H1 (cell line): ENCODE results near the gene SIGLEC10. TPM values are rescaled to one million over a fixed set of nuclear protein-coding genes. Genes with fewer than 3 reads are reported as not detected.

Experiments
- CTCF ChIA-PET: fragments of 300-600 bp; sonication (Branson Sonifier 250); formaldehyde crosslinking; loops from one replicate; lab custom pipeline; 2021; ENCODE audit not compliant: partially characterized antibody; lab: Charles Lee
- POLR2A ChIA-PET: fragments of 300-600 bp; sonication (Branson Sonifier 250); formaldehyde crosslinking; loops from one replicate; lab custom pipeline; 2021; ENCODE audit warnings: inconsistent platforms; ENCODE audit not compliant: partially characterized antibody; lab: Charles Lee
- DNase-seq, 2 experiments: peaks; one replicate each; pipeline versions ENCODE4 v3.0.0 to v3.0.0-alpha.2; 2010 to 2022; ENCODE audit warnings: low spot score in 2 of 2, low read depth in 1 of 2, mixed read lengths in 1 of 2
- FAIRE-seq: peaks from 2 replicates; lab custom pipeline; 2011; peaks lifted over from hg19 to GRCh38; lab: Jason Lieb, UNC
- H2AFZ ChIP-seq: 2 replicates; pipeline ENCODE4 v1.8.1; 2012; ENCODE audit warnings: low read length, inconsistent platforms
- H2AK5ac ChIP-seq: 2 replicates; pipeline ENCODE4 v1.6.1; 2013; ENCODE audit warnings: low read depth, low read length
- H2BK120ac ChIP-seq: replicated peaks from 2 replicates; pipeline ENCODE3; 2013; ENCODE audit warnings: low read depth, low read length, inconsistent platforms
- H2BK12ac ChIP-seq: 2 replicates; pipeline ENCODE4 v1.6.1; 2013; ENCODE audit warnings: low read depth, low read length
- H2BK15ac ChIP-seq: 2 replicates; pipeline ENCODE4 v1.6.1; 2013; ENCODE audit warnings: low read length
- H2BK20ac ChIP-seq: 2 replicates; pipeline ENCODE4 v1.6.1; 2013; ENCODE audit warnings: low read length
- H2BK5ac ChIP-seq: 2 replicates; pipeline ENCODE4 v1.6.1; 2013; ENCODE audit warnings: low read depth, low read length
- H3K14ac ChIP-seq: 2 replicates; pipeline ENCODE4 v1.6.1; 2013; ENCODE audit warnings: inconsistent platforms; ENCODE audit not compliant: insufficient read length
- H3K18ac ChIP-seq: 2 replicates; pipeline ENCODE4 v1.6.1; 2013; ENCODE audit warnings: low read length; ENCODE audit errors: extremely low read depth
- H3K23ac ChIP-seq: 2 replicates; pipeline ENCODE4 v1.6.1; 2013; ENCODE audit warnings: inconsistent platforms; ENCODE audit not compliant: insufficient read length
- H3K23me2 ChIP-seq: 2 replicates; pipeline ENCODE4 v1.6.1; 2013; ENCODE audit warnings: low read depth, low read length
- H3K27ac ChIP-seq: 2 replicates; pipeline ENCODE4 v1.6.1; 2011; ENCODE audit warnings: low read depth, low read length, inconsistent platforms
- H3K27me3 ChIP-seq, 4 experiments: replicated peaks in 1 of 4; 1 replicate in 1 of 4; 2 replicates in 3 of 4; pipeline versions ENCODE4 v1.6.1 to v1.8.1; 2011 to 2013; ENCODE audit warnings: low read length in 3 of 4, mild to moderate bottlenecking in 3 of 4, inconsistent platforms in 2 of 4, mixed read lengths in 2 of 4, moderate library complexity in 1 of 4; ENCODE audit not compliant: control insufficient read depth in 3 of 4, insufficient read depth in 3 of 4; ENCODE audit errors: extremely low read depth in 1 of 4
- H3K36me3 ChIP-seq, 4 experiments: 2 replicates each; pipeline versions ENCODE4 v1.6.1 to v1.8.1; 2011 to 2013; ENCODE audit warnings: mild to moderate bottlenecking in 4 of 4, low read length in 3 of 4, moderate library complexity in 2 of 4, control low read depth in 1 of 4, inconsistent platforms in 1 of 4; ENCODE audit not compliant: insufficient read depth in 4 of 4, control insufficient read depth in 2 of 4
- H3K4ac ChIP-seq: replicated peaks from 2 replicates; pipeline ENCODE3; 2013; ENCODE audit warnings: low read length, low read depth, mixed read lengths, inconsistent platforms; ENCODE audit not compliant: insufficient read length
- H3K4me1 ChIP-seq, 4 experiments: replicated peaks in 1 of 4; 1 replicate in 1 of 4; 2 replicates in 3 of 4; pipeline versions ENCODE4 v1.6.1 to v1.8.1; 2011 to 2013; ENCODE audit warnings: low read length in 3 of 4, inconsistent platforms in 2 of 4, mixed read lengths in 1 of 4; ENCODE audit not compliant: insufficient read depth in 4 of 4, control insufficient read depth in 3 of 4
- H3K4me2 ChIP-seq, 2 experiments: 2 replicates each; pipeline versions ENCODE4 v1.6.1 to v1.8.1; 2011 to 2013; ENCODE audit warnings: low read depth in 2 of 2, low read length in 2 of 2, control low read depth in 1 of 2, inconsistent platforms in 1 of 2, mild to moderate bottlenecking in 1 of 2; ENCODE audit not compliant: insufficient read depth in 1 of 2
- H3K4me3 ChIP-seq, 4 experiments: fragments of 200-600, 300-600 bp in 1 of 4; sonication (generic), shearing (Covaris generic), sonication (Bioruptor Twin) in 1 of 4; 2 replicates each; pipeline versions ENCODE4 v1.5.1 to v1.8.1; 2011 to 2016; ENCODE audit warnings: low read length in 4 of 4, low read depth in 3 of 4, control low read depth in 2 of 4, inconsistent platforms in 2 of 4, mild to moderate bottlenecking in 2 of 4, mixed read lengths in 1 of 4, moderate library complexity in 1 of 4; ENCODE audit not compliant: insufficient read depth in 2 of 4; ENCODE audit errors: extremely low read depth in 1 of 4
- H3K56ac ChIP-seq: replicated peaks from 2 replicates; pipeline ENCODE3; 2013; ENCODE audit warnings: low read depth, mild to moderate bottlenecking, mixed read lengths, low read length, inconsistent platforms; ENCODE audit not compliant: insufficient read length
- H3K79me1 ChIP-seq: 2 replicates; pipeline ENCODE4 v1.6.1; 2013; ENCODE audit warnings: low read depth, low read length, control low read depth
- H3K79me2 ChIP-seq, 2 experiments: 2 replicates each; pipeline versions ENCODE4 v1.6.1 to v1.8.1; 2012 to 2013; ENCODE audit warnings: low read length in 2 of 2, mild to moderate bottlenecking in 2 of 2, inconsistent platforms in 1 of 2; ENCODE audit not compliant: insufficient read depth in 2 of 2, control insufficient read depth in 1 of 2
- H3K9ac ChIP-seq, 4 experiments: replicated peaks in 1 of 4; 1 replicate in 1 of 4; 2 replicates in 3 of 4; pipeline versions ENCODE4 v1.6.1 to v1.8.1; 2011 to 2013; ENCODE audit warnings: low read depth in 3 of 4, low read length in 3 of 4, control low read depth in 2 of 4, mild to moderate bottlenecking in 2 of 4, moderate library complexity in 2 of 4, inconsistent platforms in 1 of 4; ENCODE audit errors: extremely low read depth in 1 of 4
- H3K9me3 ChIP-seq, 2 experiments: 2 replicates each; pipeline versions ENCODE4 v1.6.1 to v1.8.1; 2012 to 2013; ENCODE audit warnings: mild to moderate bottlenecking in 2 of 2, moderate library complexity in 2 of 2, control low read depth in 1 of 2, inconsistent platforms in 1 of 2, low read depth in 1 of 2, low read length in 1 of 2, mixed read lengths in 1 of 2; ENCODE audit not compliant: insufficient read depth in 2 of 2
- H4K20me1 ChIP-seq, 2 experiments: replicated peaks in 1 of 2; 2 replicates each; pipeline versions ENCODE3 to v1.8.1; 2011 to 2013; ENCODE audit warnings: inconsistent platforms in 2 of 2, low read length in 2 of 2, mild to moderate bottlenecking in 1 of 2; ENCODE audit not compliant: insufficient read depth in 2 of 2, control insufficient read depth in 1 of 2
- H4K5ac ChIP-seq: 2 replicates; pipeline ENCODE4 v1.6.1; 2013; ENCODE audit warnings: low read length, low read depth, mixed read lengths, inconsistent platforms; ENCODE audit not compliant: insufficient read length
- H4K8ac ChIP-seq: 2 replicates; pipeline ENCODE4 v1.8.0; 2013; ENCODE audit warnings: mild to moderate bottlenecking, moderate library complexity, low read length, inconsistent platforms; ENCODE audit not compliant: insufficient read depth; ENCODE audit errors: extremely low read depth
- H4K91ac ChIP-seq: replicated peaks from 2 replicates; pipeline ENCODE3; 2013; ENCODE audit warnings: low read length, mixed read lengths, inconsistent platforms; ENCODE audit not compliant: insufficient read length
- ASH2L ChIP-seq: fragments of 200-600, 300-600 bp; sonication (generic); IDR thresholded peaks from one replicate; pipeline ENCODE4 v1.7.1; 2017; ENCODE audit warnings: low read length
- BCL11A ChIP-seq, 2 experiments: IDR thresholded peaks; one replicate each; pipeline ENCODE4 v1.6.1; 2011; ENCODE audit warnings: low read depth in 2 of 2, low read length in 2 of 2, mild to moderate bottlenecking in 2 of 2
- CBX5 ChIP-seq: fragments of 300-800, 300-1000 bp; sonication (generic); IDR thresholded peaks from 2 replicates; pipeline ENCODE4 v1.7.1; 2016; ENCODE audit warnings: antibody characterized with exemption, low read length, low read depth
- CBX8 ChIP-seq: fragments of 300-800, 300-1000 bp; sonication (generic); IDR thresholded peaks from 2 replicates; pipeline ENCODE4 v1.7.1; 2016; ENCODE audit warnings: low read depth, low read length, borderline replicate concordance
- CEBPB ChIP-seq: IDR thresholded peaks from 2 replicates; pipeline ENCODE4 v1.6.1; 2012; ENCODE audit warnings: low read depth, low read length
- CHD1 ChIP-seq: IDR thresholded peaks from 2 replicates; pipeline ENCODE4 v1.6.1; 2012; ENCODE audit warnings: low read depth, low read length, improper control_type of control experiment
- CTCF ChIP-seq, 3 experiments: IDR thresholded peaks; 1 replicate in 2 of 3; 2 replicates in 1 of 3; pipeline versions ENCODE4 v1.5.1 to v1.6.1; 2011; ENCODE audit warnings: low read length in 3 of 3, mild to moderate bottlenecking in 3 of 3, inconsistent platforms in 2 of 3, low read depth in 1 of 3, moderate library complexity in 1 of 3; ENCODE audit not compliant: insufficient read depth in 1 of 3; ENCODE audit errors: control extremely low read depth in 1 of 3
- HDAC6 ChIP-seq: IDR thresholded peaks from one replicate; pipeline ENCODE4 v1.7.1; 2012; ENCODE audit warnings: low read depth, mild to moderate bottlenecking, inconsistent platforms, low read length, moderate library complexity
- MAFK ChIP-seq: IDR thresholded peaks from 2 replicates; pipeline ENCODE4 v1.6.1; 2012; ENCODE audit warnings: low read depth, mild to moderate bottlenecking, improper control_type of control experiment, low read length
- PHF8 ChIP-seq: fragments of 200-600 bp; sonication (generic); conservative IDR thresholded peaks from 2 replicates; pipeline ENCODE4 v1.7.1; 2012; ENCODE audit warnings: low read depth, mild to moderate bottlenecking, inconsistent platforms, low read length, moderate library complexity
- TAF7 ChIP-seq: optimal IDR thresholded peaks from 2 replicates; pipeline ENCODE3; 2011; ENCODE audit warnings: low read depth, mild to moderate bottlenecking, inconsistent platforms, low read length, moderate library complexity, borderline replicate concordance
- TBP ChIP-seq: IDR thresholded peaks from 2 replicates; pipeline ENCODE4 v1.6.1; 2011; ENCODE audit warnings: low read depth, low read length, improper control_type of control experiment
- WGBS, 2 experiments: shearing (Covaris generic) in 1 of 2; methylation state at CpG; one replicate each; pipeline versions ENCODE4 v1.1.6 to v1.1.7; 2013 to 2015; ENCODE audit warnings: low lambda C conversion rate in 2 of 2, mixed read lengths in 2 of 2, inconsistent platforms in 1 of 2, low coverage in 1 of 2, missing lambda C conversion rate in 1 of 2; ENCODE audit not compliant: insufficient replicate concordance in 2 of 2, insufficient coverage in 1 of 2, insufficient read length in 1 of 2; ENCODE audit errors: extremely low coverage in 1 of 2, missing lambda C conversion rate in 1 of 2; 5-methylcytosine and 5-hydroxymethylcytosine counted together
- polyA plus RNA-seq, 7 experiments: library from polyadenylated mRNA; depleted of rRNA in 3 of 7; stranded (reverse) in 5 of 7; unstranded in 2 of 7; fragments of >200 nt in 5 of 7; fragments of 200-250 nt in 2 of 7; gene quantifications; 1 replicate in 5 of 7; 2 replicates in 1 of 7; 4 replicates in 1 of 7; pipeline versions ENCODE4 v1.2.1 to v1.2.3, GENCODE V29; 2011 to 2013; ENCODE audit warnings: missing spikeins in 2 of 7, mixed read lengths in 2 of 7
- total RNA-seq: library from RNA; stranded (reverse); fragmentation: NEBNext Ultra II Directional; extraction: Animal tissue kit (Norgen Biotek cat#: 25700); gene quantifications from 2 replicates; pipeline ENCODE4 v1.2.1, GENCODE V29; 2021

The SIGLEC10 gene
- total and polyA plus RNA-seq, 2 of the 8 experiments (the other 6 are each of a cell fraction or from before 2014, with no cell fraction given): 0.06 TPM; not detected in 1

- Histone ChIP-seq H3K4me2 (no peak overlapping the region), H3K27me3 (no peaks in the 10 kb centered on the region), H3K18ac (no peak overlapping the region), H4K5ac (no peak overlapping the region), H2BK15ac (no peak overlapping the region), H3K4me3 (no peak overlapping the region), H2AK5ac (no peak overlapping the region), H3K9ac (no peak overlapping the region), H4K20me1 (no peaks in the 10 kb centered on the region), H4K91ac (no peak overlapping the region), H2BK120ac (no peak overlapping the region), H3K14ac (no peak overlapping the region), H3K36me3 (no peaks in the 10 kb centered on the region), H3K9me3 (peaks cover 18 to 28% of the 10 kb centered on the region in 2 experiments), H2AFZ (no peak overlapping the region), H2BK12ac (no peak overlapping the region), H2BK20ac (no peak overlapping the region), H3K4ac (no peak overlapping the region), H3K56ac (no peak overlapping the region), H2BK5ac (no peak overlapping the region), H3K79me1 (no peaks in the 10 kb centered on the region), H3K79me2 (no peaks in the 10 kb centered on the region), H3K23me2 (no peaks in the 10 kb centered on the region), H3K27ac (no peak overlapping the region), H4K8ac (no peak overlapping the region), H3K23ac (no peak overlapping the region), H3K4me1 (no peaks in the 10 kb centered on the region)
- DNase-seq (no peak), FAIRE-seq (no peak)
- WGBS, 2 experiments: 83% methylated on average over 13 of the region's 13 CpGs; no CpG with 5 or more reads in 1 of the 2 experiments
- POLR2A ChIA-PET: no interaction called here
- CTCF ChIA-PET: interaction anchor here (5.2 kb wide), 1 partner anchor 11 kb away, joined by 25 read pairs; no protein-coding TSS in a partner anchor
- TF ChIP-seq MAFK (no peak), TBP (no peak), CTCF (IDR thresholded peaks at IDR 0.05; ENCODE audit: control extremely low read depth in 1 of 3, insufficient read depth in 1 of 3, low read depth in 1 of 3, low read length in 3 of 3) (no peak), HDAC6 (no peak), CEBPB (no peak), BCL11A (IDR thresholded peaks at IDR 0.05; ENCODE audit: low read depth in 2 of 2, low read length in 2 of 2) (no peak), ASH2L (no peak), CBX8 (no peak), PHF8 (no peak), CHD1 (no peak), CBX5 (no peak), TAF7 (no peak)
These were observed 31.1 kb upstream of the SIGLEC10 start for GRCh38 chr19:51448411-51449016.
